ENCODE results near the gene DUSP28.

- TF ChIP-seq CTCF (tag by site-specific recombination; IDR thresholded peaks at IDR 0.05) (no peak), ZNF202 (tag by site-specific recombination; IDR thresholded peaks at IDR 0.05; ENCODE audit: borderline replicate concordance) (no peak), ZNF274 (IDR thresholded peaks at IDR 0.05; ENCODE audit: low read length) (no peak), ZNF274 (tag by site-specific recombination; IDR thresholded peaks at IDR 0.05; ENCODE audit: borderline replicate concordance) (no peak)
Measured at GRCh38 chr2:240578110-240578450, 17.9 kb downstream of the DUSP28 start.

Data from HEK293 (cell line).